Amniotic epithelial cell (primary cell): Measurements from ENCODE around the gene PRORP.
"Not testable (repeated sequence)": the region's sequence is repeated elsewhere in the genome, so short reads cannot be mapped to it uniquely, and the experiment has no call there.

Source experiments
- DNase-seq: peaks from one replicate; pipeline ENCODE4 v3.0.0-alpha.2; 2010; ENCODE audit warnings: low read depth

PRORP gene

GRCh38 chr14:35138585-35138984 is 16.2 kb downstream of the PRORP start:
- DNase-seq = no peak

- no peak for DNase-seq
Measured at GRCh38 chr14:35140718-35141581, 18.6 kb downstream of the PRORP start.

- no peak for DNase-seq
Measured at GRCh38 chr14:35144029-35144428, 21.7 kb downstream of the PRORP start.

- no peak for DNase-seq
Measured at GRCh38 chr14:35146711-35147149, 24.4 kb downstream of the PRORP start.

GRCh38 chr14:35147186-35147585 is 24.8 kb downstream of the PRORP start:
- no peak for DNase-seq

GRCh38 chr14:35147711-35148110 is 25.4 kb downstream of the PRORP start:
- DNase-seq = no peak

GRCh38 chr14:35149239-35149638 is 26.9 kb downstream of the PRORP start:
- DNase-seq = no peak

- DNase-seq = not testable (repeated sequence)
Measured at GRCh38 chr14:35152531-35152930, 30.2 kb downstream of the PRORP start.

GRCh38 chr14:35154016-35154415 is 31.7 kb downstream of the PRORP start:
- no peak for DNase-seq

GRCh38 chr14:35155962-35156361 is 33.6 kb downstream of the PRORP start:
- peak; percentile 34 for DNase-seq

- no peak for DNase-seq
Measured at GRCh38 chr14:35158491-35158890, 36.1 kb downstream of the PRORP start.

GRCh38 chr14:35158951-35159653 is 36.8 kb downstream of the PRORP start:
- peak; percentile 69 for DNase-seq

GRCh38 chr14:35159742-35160409 is 37.5 kb downstream of the PRORP start:
- peak; percentile 93 for DNase-seq

- DNase-seq = no peak
Measured at GRCh38 chr14:35161231-35161630, 38.9 kb downstream of the PRORP start.

- DNase-seq = no peak
Measured at GRCh38 chr14:35163384-35163783, 41.0 kb downstream of the PRORP start.

- DNase-seq = no peak
Measured at GRCh38 chr14:35164849-35165248, 42.5 kb downstream of the PRORP start.

- DNase-seq = no peak
Measured at GRCh38 chr14:35167496-35167895, 45.1 kb downstream of the PRORP start.
